PFSK-1 (cell line): Measurements from ENCODE around the gene SPATA6.

Experiments
- FOXP2 ChIP-seq: optimal IDR thresholded peaks from 2 replicates; pipeline ENCODE3; 2011; ENCODE audit warnings: borderline replicate concordance, control low read depth, inconsistent platforms; ENCODE audit not compliant: insufficient read depth; ENCODE audit errors: extremely low read length, extremely low read depth
- POLR2AphosphoS5 ChIP-seq: IDR thresholded peaks from 2 replicates; pipeline ENCODE4 v1.6.1; 2012; ENCODE audit warnings: low read depth, mild to moderate bottlenecking, control low read depth, low read length, moderate library complexity
- REST ChIP-seq, 2 experiments: IDR thresholded peaks; 2 replicates each; pipeline versions ENCODE4 v1.6.1 to v1.8.0; 2011 to 2012; ENCODE audit warnings: low read depth in 2 of 2, low read length in 2 of 2, control low read depth in 1 of 2, inconsistent platforms in 1 of 2, mild to moderate bottlenecking in 1 of 2, moderate library complexity in 1 of 2; ENCODE audit not compliant: insufficient read depth in 1 of 2
- SIN3A ChIP-seq: IDR thresholded peaks from 2 replicates; pipeline ENCODE4 v1.6.1; 2012; ENCODE audit warnings: mild to moderate bottlenecking, low read length, moderate library complexity, borderline replicate concordance; ENCODE audit not compliant: insufficient read depth
- TAF1 ChIP-seq: IDR thresholded peaks from 2 replicates; pipeline ENCODE4 v1.6.1; 2012; ENCODE audit warnings: low read length, control low read depth, borderline replicate concordance; ENCODE audit not compliant: insufficient read depth

Gene SPATA6

GRCh38 chr1:48371598-48371997 is 100.4 kb downstream of the SPATA6 start:
- no peak for TF ChIP-seq FOXP2
- TF ChIP-seq REST (IDR thresholded peaks at IDR 0.05; ENCODE audit: insufficient read depth in 1 of 2, low read depth in 2 of 2, low read length in 2 of 2): no peak
- TF ChIP-seq TAF1: no peak
- TF ChIP-seq POLR2AphosphoS5: no peak
- no peak for TF ChIP-seq SIN3A

DNA sequence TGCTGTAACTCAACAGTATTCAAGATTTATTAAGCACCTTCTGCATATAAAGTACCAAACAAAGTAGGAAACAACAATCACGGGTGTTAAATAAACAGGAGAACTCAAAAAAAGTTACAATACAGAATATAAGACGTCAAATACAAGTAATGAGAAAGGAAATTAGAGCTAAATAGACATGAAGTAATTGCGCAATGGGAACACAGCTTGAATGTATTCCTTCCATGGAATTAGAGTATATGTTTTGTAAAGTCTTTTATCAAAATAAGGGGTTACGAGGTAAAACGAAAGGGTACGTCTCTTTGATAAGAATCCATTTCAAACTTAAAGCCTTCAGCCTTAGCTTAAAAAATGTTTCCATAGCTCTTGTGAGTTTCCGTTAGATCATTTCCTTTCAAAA is 109.1 kb downstream of the SPATA6 start:
- TF ChIP-seq POLR2AphosphoS5: no peak
- TF ChIP-seq SIN3A: no peak
- TF ChIP-seq FOXP2: no peak
- no peak for TF ChIP-seq TAF1
- TF ChIP-seq REST (IDR thresholded peaks at IDR 0.05; ENCODE audit: insufficient read depth in 1 of 2, low read depth in 2 of 2, low read length in 2 of 2): no peak

GRCh38 chr1:48356901-48357300 is 115.1 kb downstream of the SPATA6 start:
- TF ChIP-seq REST (IDR thresholded peaks at IDR 0.05; ENCODE audit: insufficient read depth in 1 of 2, low read depth in 2 of 2, low read length in 2 of 2) (no peak), TAF1 (no peak), SIN3A (no peak), FOXP2 (no peak), POLR2AphosphoS5 (no peak)

- TF ChIP-seq SIN3A (no peak), TAF1 (no peak), FOXP2 (no peak), REST (IDR thresholded peaks at IDR 0.05; ENCODE audit: insufficient read depth in 1 of 2, low read depth in 2 of 2, low read length in 2 of 2) (no peak), POLR2AphosphoS5 (no peak)
Observed at GRCh38 chr1:48344373-48344772, 127.6 kb downstream of the SPATA6 start.

DNA sequence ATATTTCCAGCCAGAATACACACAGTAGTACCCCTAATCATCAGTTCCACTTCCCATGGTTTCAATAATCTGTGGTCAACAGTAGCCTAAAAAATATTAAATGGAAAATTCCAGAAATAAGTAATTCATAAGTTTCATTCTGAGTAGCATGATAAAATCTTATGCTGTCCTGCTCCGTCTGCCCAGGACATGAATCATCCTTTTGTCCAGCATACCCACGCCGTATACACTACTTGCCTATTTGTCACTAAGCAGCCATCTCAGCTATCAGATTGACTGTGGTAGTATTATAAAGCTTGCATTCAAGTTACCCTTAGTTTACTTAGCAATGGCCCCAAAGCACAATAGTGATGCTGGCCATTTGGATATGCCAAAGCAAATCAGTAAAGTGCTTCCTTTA is 130.8 kb downstream of the SPATA6 start:
- TF ChIP-seq SIN3A: no peak
- TF ChIP-seq POLR2AphosphoS5: no peak
- TF ChIP-seq REST (IDR thresholded peaks at IDR 0.05; ENCODE audit: insufficient read depth in 1 of 2, low read depth in 2 of 2, low read length in 2 of 2): no peak
- TF ChIP-seq TAF1: no peak
- TF ChIP-seq FOXP2: no peak
